Naive B cell (primary cell): ENCODE data around the gene DNAJB8. TPM values are rescaled to one million over a fixed set of nuclear protein-coding genes. Genes with fewer than 3 reads are reported as not detected.
A peak's percentile ranks its signal among the peaks of the same experiment; 100 is the strongest.

Experiments
- ATAC-seq, 2 donors: fragments of 150-1000 bp; cut with Tn5 transposase; 2 replicates each; pipeline ENCODE4 v1.10.0; 2021; ENCODE audit warnings: low read depth in 2 of 2, mild to moderate bottlenecking in 2 of 2, moderate library complexity in 2 of 2
- DNase-seq: peaks from one replicate; pipeline ENCODE4 v3.0.0; 2022
- H3K27ac Mint-ChIP-seq, 6 donors: one replicate each; pipeline ENCODE4 v1.8.0; 2020 to 2022; ENCODE audit warnings: mild to moderate bottlenecking in 6 of 6, mixed read lengths in 6 of 6, moderate library complexity in 5 of 6, inconsistent platforms in 2 of 6
- H3K27me3 Mint-ChIP-seq, 3 donors: one replicate each; pipeline ENCODE4 v1.8.0; 2021 to 2022; ENCODE audit warnings: mixed read lengths in 3 of 3, mild to moderate bottlenecking in 1 of 3
- H3K36me3 Mint-ChIP-seq, 2 donors: one replicate each; pipeline ENCODE4 v1.8.0; 2020 to 2022; ENCODE audit warnings: mixed read lengths in 2 of 2, inconsistent platforms in 1 of 2, mild to moderate bottlenecking in 1 of 2
- H3K4me1 Mint-ChIP-seq, 3 donors: one replicate each; pipeline ENCODE4 v1.8.0; 2020 to 2022; ENCODE audit warnings: mixed read lengths in 3 of 3, inconsistent platforms in 1 of 3, mild to moderate bottlenecking in 1 of 3, moderate library complexity in 1 of 3
- H3K4me3 Mint-ChIP-seq, 8 donors: one replicate each; pipeline ENCODE4 v1.8.0; 2020 to 2022; ENCODE audit warnings: mild to moderate bottlenecking in 8 of 8, mixed read lengths in 8 of 8, moderate library complexity in 8 of 8, inconsistent platforms in 2 of 8
- H3K9me3 Mint-ChIP-seq, 7 donors: one replicate each; pipeline ENCODE4 v1.8.0; 2020 to 2022; ENCODE audit warnings: mixed read lengths in 7 of 7, mild to moderate bottlenecking in 5 of 7, inconsistent platforms in 2 of 7, moderate library complexity in 1 of 7
- polyA plus RNA-seq, 6 donors: library from polyadenylated mRNA; unstranded; fragments of 300-500 nt; fragmentation: Illumina TruSeq; gene quantifications; one replicate each; pipeline ENCODE4 v1.2.3, GENCODE V29; 2021; ENCODE audit warnings: low read depth in 6 of 6

DNAJB8 gene
- polyA plus RNA-seq, 6 donors from 2014 or later: not detected

DNA sequence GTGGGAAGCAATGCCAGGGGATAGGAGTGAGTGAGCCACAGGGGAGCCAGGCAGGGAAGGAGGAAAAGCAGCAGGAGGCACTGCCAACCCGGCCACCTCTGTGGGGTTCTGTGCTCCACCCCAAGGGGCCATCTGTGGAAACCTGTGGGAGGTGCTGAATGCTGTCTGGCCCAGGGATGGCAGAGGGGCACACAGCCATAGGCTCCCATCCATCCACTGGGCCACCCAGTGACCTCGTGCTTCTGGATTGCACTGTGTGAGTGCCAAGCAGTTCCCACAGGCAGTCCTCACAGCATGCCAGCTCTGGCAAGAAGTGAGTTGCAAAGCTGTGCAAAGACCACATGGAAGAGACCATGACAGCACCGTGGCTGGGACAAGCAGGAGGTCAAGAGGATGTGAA is 27.5 kb downstream of the DNAJB8 start:
- peak overlapping the region in 2 of 6 donors; percentile 57 to 82 for H3K27ac Mint-ChIP-seq
- H3K36me3 Mint-ChIP-seq: no peaks in the 10 kb centered on the region
- H3K4me1 Mint-ChIP-seq: no peaks in the 10 kb centered on the region
- ATAC-seq (no peak), DNase-seq (no peak)
- H3K27me3 Mint-ChIP-seq: peaks cover 31 to 61% (median 54%) of the 10 kb centered on the region in 3 donors
- peaks cover 0 to 2% (median 0%) of the 10 kb centered on the region in 7 donors for H3K9me3 Mint-ChIP-seq
- H3K4me3 Mint-ChIP-seq: no peak overlapping the region

DNA sequence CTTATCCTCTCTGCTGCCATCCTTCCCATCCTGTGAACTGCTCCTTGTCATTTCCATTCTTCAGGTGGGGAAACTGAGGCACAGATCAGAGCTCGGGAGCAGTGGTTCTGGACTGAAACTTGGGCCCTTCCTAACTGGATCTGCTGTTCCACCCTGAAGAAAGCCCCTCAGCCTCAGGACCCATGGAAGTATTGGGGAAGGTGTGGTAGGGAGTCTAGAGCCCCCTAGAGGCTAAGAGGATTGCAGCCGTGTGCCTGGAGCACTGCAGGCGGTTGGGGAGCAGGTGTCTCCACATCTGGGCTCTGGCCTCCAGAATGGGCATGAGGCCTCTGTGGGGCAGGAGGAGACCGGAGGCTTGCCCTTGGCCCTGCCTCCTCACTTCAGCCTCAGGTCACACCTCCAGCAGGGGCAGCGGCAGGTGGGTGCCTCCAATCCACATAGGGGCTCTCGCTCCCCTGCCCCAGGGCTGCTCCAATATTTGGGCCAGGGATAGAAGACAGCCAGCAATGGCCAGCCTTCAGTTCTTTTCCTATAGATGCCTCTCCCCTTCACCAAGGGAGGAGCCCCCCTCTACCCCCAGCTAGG is 28.1 kb downstream of the DNAJB8 start:
- Mint-ChIP-seq H3K27me3 (peaks cover 36 to 62% (median 54%) of the 10 kb centered on the region in 3 donors), H3K36me3 (no peaks in the 10 kb centered on the region), H3K4me1 (peaks cover 0 to 3% (median 0%) of the 10 kb centered on the region in 3 donors), H3K4me3 (no peak overlapping the region), H3K9me3 (peaks cover 0 to 3% (median 0%) of the 10 kb centered on the region in 7 donors), H3K27ac (peak overlapping the region in 1 of 6 donors; percentile 68)
- no peak for DNase-seq
- ATAC-seq: no peak

DNA sequence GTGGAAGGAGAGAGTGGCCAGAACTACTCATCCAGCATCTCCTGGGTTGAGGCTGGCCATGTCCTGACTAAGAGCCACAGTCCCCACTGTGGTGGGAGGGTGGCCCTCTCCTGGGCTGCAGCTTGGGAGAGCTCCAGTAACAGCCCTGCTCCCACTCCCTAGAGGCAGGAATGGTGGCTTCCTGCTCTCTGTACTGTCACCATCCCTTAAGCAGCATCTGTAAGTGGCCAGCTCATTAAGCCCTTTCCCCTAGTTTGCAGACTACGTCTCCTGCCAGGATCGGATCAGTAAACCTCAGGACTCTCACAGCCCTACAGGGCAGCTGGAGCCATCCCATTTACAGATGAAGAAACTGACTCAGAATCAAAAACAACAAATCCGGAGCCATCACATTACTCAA is 30.5 kb downstream of the DNAJB8 start:
- H3K36me3 Mint-ChIP-seq: peaks cover 0 to 11% of the 10 kb centered on the region in 2 donors
- H3K27ac Mint-ChIP-seq: peak overlapping the region in 2 of 6 donors; percentile 6 to 26
- H3K9me3 Mint-ChIP-seq: peaks cover 0 to 3% (median 0%) of the 10 kb centered on the region in 7 donors
- DNase-seq (no peak), ATAC-seq (no peak)
- peaks cover 9 to 12% (median 10%) of the 10 kb centered on the region in 3 donors for H3K4me1 Mint-ChIP-seq
- no peak overlapping the region for H3K4me3 Mint-ChIP-seq
- peaks cover 39 to 75% (median 60%) of the 10 kb centered on the region in 3 donors for H3K27me3 Mint-ChIP-seq

DNA sequence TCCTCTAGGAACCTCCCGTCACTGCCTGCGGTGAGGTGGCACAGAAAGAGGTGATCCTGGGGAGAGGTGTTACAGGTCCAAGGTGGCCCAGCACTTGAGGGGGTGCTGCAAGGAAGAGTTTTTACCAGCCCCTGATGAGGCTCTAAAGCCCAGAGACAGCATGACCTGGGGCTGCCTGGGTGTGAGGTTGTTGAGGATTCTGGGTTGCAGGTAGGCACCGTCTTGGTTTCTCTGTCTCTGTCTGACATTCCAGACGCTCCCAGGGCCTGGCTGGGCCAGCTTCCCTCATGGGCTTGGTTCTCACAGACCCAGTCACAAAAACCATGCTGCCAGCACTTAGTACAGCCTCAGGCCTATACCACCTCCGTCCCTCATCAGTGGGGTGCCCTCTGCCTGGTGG is 31.1 kb downstream of the DNAJB8 start:
- Mint-ChIP-seq H3K4me1 (peaks cover 9 to 12% (median 10%) of the 10 kb centered on the region in 3 donors), H3K27me3 (peaks cover 45 to 79% (median 64%) of the 10 kb centered on the region in 3 donors), H3K27ac (no peak overlapping the region), H3K4me3 (no peak overlapping the region), H3K9me3 (peaks cover 0 to 3% (median 0%) of the 10 kb centered on the region in 7 donors), H3K36me3 (peaks cover 0 to 11% of the 10 kb centered on the region in 2 donors)
- no peak for DNase-seq
- no peak for ATAC-seq

DNA sequence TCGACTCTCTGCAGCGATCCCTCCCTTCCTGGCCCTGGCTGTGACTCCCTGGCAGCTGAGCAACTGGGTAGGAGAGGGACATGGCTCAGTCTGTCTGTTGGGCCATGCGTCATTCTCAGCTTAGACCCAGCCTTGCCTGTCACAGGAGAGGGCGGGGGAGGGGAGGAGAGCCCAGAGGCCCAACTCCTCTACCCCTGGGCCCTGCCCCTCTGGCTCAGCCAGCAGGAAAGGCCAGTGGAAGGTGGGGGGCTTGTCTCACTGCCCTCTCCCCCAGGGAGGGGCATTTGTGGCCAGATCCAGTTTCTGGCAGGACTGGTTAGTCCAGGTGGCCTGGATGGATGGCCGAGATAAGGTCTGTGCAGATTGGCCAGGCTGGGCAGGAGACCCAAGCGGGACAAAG is 31.6 kb downstream of the DNAJB8 start:
- peaks cover 9 to 12% (median 10%) of the 10 kb centered on the region in 3 donors for H3K4me1 Mint-ChIP-seq
- H3K4me3 Mint-ChIP-seq: no peak overlapping the region
- no peak overlapping the region for H3K27ac Mint-ChIP-seq
- H3K36me3 Mint-ChIP-seq: peaks cover 0 to 11% of the 10 kb centered on the region in 2 donors
- ATAC-seq: no peak
- DNase-seq: no peak
- H3K27me3 Mint-ChIP-seq: peaks cover 49 to 80% (median 64%) of the 10 kb centered on the region in 3 donors
- peaks cover 0 to 3% (median 0%) of the 10 kb centered on the region in 7 donors for H3K9me3 Mint-ChIP-seq

DNA sequence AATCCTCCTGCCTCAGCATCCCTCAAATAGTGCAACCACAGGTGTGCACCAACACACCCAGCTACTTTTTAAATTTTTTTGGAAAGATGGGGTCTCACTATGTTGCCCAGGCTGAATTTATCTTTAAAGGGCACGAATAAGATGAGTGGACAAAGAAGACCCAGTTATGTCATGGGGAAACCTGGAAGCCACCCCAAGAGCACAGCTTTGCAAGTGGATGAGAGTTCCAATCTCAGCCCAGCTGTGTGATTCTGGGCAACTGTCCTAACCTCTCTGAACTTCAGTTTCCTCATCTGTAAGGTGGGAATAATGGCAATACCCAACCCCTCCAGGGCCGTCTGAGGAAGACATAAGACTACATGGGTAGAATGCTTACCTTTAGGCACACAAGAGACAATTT is 32.2 kb downstream of the DNAJB8 start:
- no peak overlapping the region for H3K4me3 Mint-ChIP-seq
- ATAC-seq: no peak
- peaks cover 0 to 11% of the 10 kb centered on the region in 2 donors for H3K36me3 Mint-ChIP-seq
- DNase-seq: no peak
- H3K27ac Mint-ChIP-seq: no peak overlapping the region
- peaks cover 50 to 82% (median 64%) of the 10 kb centered on the region in 3 donors for H3K27me3 Mint-ChIP-seq
- peaks cover 9 to 12% (median 10%) of the 10 kb centered on the region in 3 donors for H3K4me1 Mint-ChIP-seq
- peaks cover 0 to 3% (median 0%) of the 10 kb centered on the region in 7 donors for H3K9me3 Mint-ChIP-seq

DNA sequence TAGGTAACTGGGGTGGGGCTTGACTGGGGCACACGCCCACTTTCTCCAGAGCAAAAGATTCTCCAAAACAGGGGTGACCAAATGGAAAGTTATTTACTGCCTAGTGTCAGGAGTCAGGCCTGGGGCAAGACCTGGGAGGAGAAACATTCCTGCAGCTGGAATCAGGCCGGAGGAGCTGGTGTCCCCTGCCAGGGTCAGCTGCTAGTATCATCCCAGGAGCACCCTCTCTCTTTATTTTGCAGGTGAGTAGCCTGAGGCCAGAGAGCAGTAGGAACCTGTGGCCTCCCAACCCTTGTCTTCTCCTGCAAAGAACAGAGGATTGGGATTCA is 32.9 kb downstream of the DNAJB8 start:
- H3K27me3 Mint-ChIP-seq: peaks cover 51 to 82% (median 64%) of the 10 kb centered on the region in 3 donors
- peaks cover 9 to 12% (median 10%) of the 10 kb centered on the region in 3 donors for H3K4me1 Mint-ChIP-seq
- DNase-seq (no peak), ATAC-seq (no peak)
- H3K36me3 Mint-ChIP-seq: peaks cover 0 to 11% of the 10 kb centered on the region in 2 donors
- H3K4me3 Mint-ChIP-seq: no peak overlapping the region
- peaks cover 0 to 3% (median 0%) of the 10 kb centered on the region in 7 donors for H3K9me3 Mint-ChIP-seq
- no peak overlapping the region for H3K27ac Mint-ChIP-seq

DNA sequence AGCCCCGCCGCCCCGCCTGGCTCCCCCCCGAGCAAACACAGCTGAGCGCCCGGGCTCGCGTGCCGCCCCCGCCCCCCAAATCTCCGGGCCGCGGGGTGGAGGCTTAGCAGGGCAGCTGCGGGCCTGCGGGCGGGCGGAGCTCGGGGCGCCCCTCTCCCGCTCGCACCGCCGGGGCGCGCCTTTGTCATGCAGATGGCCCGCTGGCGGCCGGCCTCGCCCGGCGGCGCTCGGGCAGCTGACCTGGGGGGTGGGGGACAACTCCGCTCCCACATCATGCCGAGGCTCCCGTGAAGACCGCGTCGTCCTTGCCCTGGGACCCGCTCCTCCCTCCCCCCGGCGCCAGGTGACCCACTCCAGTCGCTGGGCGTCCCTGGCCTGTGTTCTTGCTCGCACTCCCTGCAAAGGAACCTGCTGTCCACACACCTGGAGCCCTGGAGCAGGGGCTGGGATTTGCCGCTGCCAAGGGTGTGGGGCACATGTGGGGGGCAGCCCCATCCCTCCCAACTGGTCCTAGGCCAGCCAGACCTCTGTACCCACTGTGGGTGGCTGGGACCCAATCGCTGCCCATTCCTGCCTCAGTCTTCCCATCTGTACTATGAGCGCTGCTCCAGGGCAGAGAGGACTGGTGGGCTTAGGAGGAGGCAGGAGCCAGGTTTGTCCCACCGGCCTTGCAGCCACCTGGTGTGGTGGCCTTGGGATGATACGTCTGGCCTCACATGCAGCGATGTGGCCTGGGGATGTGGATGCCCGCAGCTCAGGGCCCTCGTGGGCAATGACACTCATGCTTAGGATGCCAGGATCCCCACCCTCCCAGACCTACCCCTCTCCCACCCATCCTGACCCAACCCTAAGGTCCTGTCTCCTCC is 33.5 kb downstream of the DNAJB8 start:
- Mint-ChIP-seq H3K4me1 (peaks cover 9 to 12% (median 10%) of the 10 kb centered on the region in 3 donors), H3K27me3 (peaks cover 53 to 82% (median 65%) of the 10 kb centered on the region in 3 donors), H3K4me3 (no peak overlapping the region), H3K9me3 (peaks cover 0 to 3% (median 0%) of the 10 kb centered on the region in 7 donors), H3K27ac (no peak overlapping the region), H3K36me3 (peaks cover 0 to 11% of the 10 kb centered on the region in 2 donors)
- no peak for ATAC-seq
- no peak for DNase-seq

DNA sequence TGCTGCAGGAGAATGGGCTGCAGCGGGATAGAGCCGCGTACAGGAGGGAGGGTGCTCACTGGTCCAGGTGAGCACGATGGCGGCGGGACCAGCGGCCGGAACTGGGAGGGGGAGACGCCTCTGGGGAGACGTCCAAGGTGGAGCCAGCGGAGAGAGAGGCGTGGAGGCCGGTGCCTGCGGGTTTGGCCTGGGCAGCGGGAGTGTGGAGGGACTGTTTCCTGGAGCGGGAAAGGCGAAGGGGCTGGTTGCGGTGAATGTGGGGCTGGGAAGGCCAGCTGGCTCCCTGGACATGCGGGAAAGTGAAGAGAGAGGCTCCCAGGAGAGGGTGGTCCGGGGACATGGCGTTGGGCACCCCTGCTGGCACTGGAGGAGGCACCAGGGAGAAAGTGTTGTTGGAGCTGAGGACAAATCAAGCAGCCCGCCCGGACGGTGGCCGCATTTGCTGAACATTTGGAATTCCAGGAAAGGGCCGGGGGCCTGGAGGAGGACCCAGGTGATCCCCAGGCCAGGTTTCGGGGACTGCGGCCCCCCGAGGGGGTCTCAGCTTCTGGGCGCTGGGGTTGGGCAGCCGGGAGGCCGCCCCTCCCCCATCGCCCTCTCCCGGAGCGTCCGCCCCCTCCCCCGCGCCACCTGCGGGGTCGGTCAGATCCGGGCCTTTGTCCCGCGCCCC is 34.3 kb downstream of the DNAJB8 start:
- Mint-ChIP-seq H3K9me3 (peaks cover 0 to 3% (median 0%) of the 10 kb centered on the region in 7 donors), H3K27me3 (peaks cover 53 to 87% (median 72%) of the 10 kb centered on the region in 3 donors), H3K4me1 (peaks cover 9 to 12% (median 10%) of the 10 kb centered on the region in 3 donors), H3K36me3 (peaks cover 0 to 11% of the 10 kb centered on the region in 2 donors), H3K4me3 (peak overlapping the region in 4 of 8 donors; percentile 9 to 35 (median 26)), H3K27ac (no peak overlapping the region)
- DNase-seq (no peak), ATAC-seq (no peak)

DNA sequence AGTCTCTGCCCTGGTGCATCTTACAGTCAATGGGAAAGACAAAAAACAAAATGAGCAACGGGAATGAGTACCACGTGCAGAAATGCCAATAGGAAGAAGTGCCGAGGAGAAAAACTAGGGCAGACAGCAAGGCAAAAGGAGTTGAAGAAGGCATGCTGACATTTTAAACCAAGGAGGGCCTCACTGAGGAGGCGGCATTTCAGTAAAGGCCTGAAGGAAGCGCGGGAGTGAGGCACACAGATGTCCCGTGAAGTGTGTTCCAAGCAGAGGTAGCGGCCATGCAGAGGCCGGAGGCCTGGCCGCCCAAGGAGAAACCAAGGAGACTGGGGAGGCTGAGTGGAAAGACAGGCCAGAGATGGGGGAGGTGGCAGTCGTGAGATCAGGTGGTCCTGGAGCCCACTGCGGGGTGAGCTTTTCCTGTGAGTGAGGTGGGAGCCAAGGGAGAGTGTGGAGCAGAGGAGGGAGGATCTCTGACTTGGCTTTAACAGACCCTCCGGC is 34.8 kb downstream of the DNAJB8 start:
- Mint-ChIP-seq H3K9me3 (peaks cover 0 to 3% (median 0%) of the 10 kb centered on the region in 7 donors), H3K27ac (peak overlapping the region in 1 of 6 donors; percentile 45), H3K4me1 (peaks cover 9 to 12% (median 10%) of the 10 kb centered on the region in 3 donors), H3K27me3 (peaks cover 50 to 88% (median 72%) of the 10 kb centered on the region in 3 donors), H3K4me3 (peak overlapping the region in 4 of 8 donors; percentile 9 to 35 (median 26)), H3K36me3 (peaks cover 0 to 11% of the 10 kb centered on the region in 2 donors)
- no peak for DNase-seq
- ATAC-seq: no peak

DNA sequence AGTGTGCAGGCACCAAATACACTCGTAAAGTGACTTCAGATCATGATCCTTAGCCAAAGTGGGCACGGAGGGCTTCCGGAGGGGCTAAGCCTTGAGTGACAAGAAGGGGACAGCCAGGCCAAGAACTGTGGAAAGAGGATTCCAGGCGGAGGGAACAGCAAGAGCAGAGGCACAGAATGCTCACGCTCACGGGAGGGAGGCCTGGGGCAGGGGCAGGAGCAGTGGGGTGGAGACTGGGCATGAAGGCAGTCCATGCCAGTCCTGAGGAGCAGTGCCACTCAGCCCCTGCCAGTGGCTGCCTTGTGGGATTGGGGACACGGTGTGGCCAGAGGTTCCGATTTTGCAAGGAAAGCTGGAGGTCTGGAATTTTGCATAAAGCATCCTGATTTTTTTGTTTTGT is 36.0 kb downstream of the DNAJB8 start:
- ATAC-seq (no peak), DNase-seq (no peak)
- Mint-ChIP-seq H3K27ac (peak overlapping the region in 1 of 6 donors; percentile 56), H3K4me1 (peaks cover 9 to 12% (median 10%) of the 10 kb centered on the region in 3 donors), H3K9me3 (peaks cover 0 to 3% (median 0%) of the 10 kb centered on the region in 7 donors), H3K27me3 (peaks cover 39 to 78% (median 62%) of the 10 kb centered on the region in 3 donors), H3K36me3 (peaks cover 0 to 11% of the 10 kb centered on the region in 2 donors), H3K4me3 (peak overlapping the region in 1 of 8 donors; percentile 74)

DNA sequence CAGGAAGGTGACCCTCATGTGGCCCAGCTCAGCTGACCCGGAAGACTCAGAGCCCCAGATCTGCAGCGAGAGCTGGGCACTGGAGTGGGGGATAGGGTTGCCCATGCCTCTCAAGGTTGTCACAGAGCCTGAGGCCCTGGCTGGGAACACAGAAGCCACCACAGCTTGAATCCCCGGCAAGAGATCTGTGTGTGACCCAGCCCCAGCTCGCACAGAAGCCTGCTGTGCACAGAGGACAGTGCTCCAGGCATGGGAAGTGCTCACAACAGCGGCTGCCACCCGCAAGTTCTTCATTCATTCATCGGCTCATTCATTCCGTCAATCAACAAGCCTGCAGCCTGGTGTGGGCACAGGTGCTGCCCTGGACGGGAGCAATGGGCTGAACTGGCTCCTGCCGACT is 36.4 kb downstream of the DNAJB8 start:
- DNase-seq (no peak), ATAC-seq (no peak)
- H3K27me3 Mint-ChIP-seq: peaks cover 37 to 77% (median 60%) of the 10 kb centered on the region in 3 donors
- H3K36me3 Mint-ChIP-seq: peaks cover 0 to 11% of the 10 kb centered on the region in 2 donors
- H3K9me3 Mint-ChIP-seq: peaks cover 0 to 3% (median 0%) of the 10 kb centered on the region in 7 donors
- peaks cover 9 to 12% (median 10%) of the 10 kb centered on the region in 3 donors for H3K4me1 Mint-ChIP-seq
- H3K4me3 Mint-ChIP-seq: peak overlapping the region in 1 of 8 donors; percentile 74
- no peak overlapping the region for H3K27ac Mint-ChIP-seq

DNA sequence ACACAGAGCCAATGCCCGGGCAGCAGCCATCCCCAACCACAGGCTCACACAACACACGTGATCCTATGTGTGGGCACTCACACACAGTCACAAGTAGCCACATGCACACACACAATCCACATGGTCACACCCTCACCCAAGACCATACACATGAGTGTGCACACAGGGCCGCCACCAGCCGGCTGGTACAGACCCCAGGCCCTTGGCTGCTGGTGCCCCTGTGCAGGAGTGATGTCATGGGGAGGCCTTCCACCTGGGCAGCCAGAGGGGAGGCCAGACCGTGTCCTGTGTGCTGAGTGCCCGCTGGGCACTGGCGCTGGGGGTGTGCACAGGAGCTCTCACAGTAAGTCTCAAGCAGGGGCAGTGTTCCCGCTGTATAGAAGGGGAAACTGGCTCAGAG is 36.9 kb downstream of the DNAJB8 start:
- H3K27me3 Mint-ChIP-seq: peaks cover 37 to 72% (median 60%) of the 10 kb centered on the region in 3 donors
- no peak overlapping the region for H3K27ac Mint-ChIP-seq
- peaks cover 0 to 11% of the 10 kb centered on the region in 2 donors for H3K36me3 Mint-ChIP-seq
- ATAC-seq: no peak
- DNase-seq: no peak
- H3K4me3 Mint-ChIP-seq: no peak overlapping the region
- peaks cover 0 to 3% (median 0%) of the 10 kb centered on the region in 7 donors for H3K9me3 Mint-ChIP-seq
- peaks cover 9 to 12% (median 10%) of the 10 kb centered on the region in 3 donors for H3K4me1 Mint-ChIP-seq
